Measurements from ENCODE around the gene TRPC1. TPM values are rescaled to one million over a fixed set of nuclear protein-coding genes. Genes with fewer than 3 reads are reported as not detected.
A peak's percentile ranks its signal among the peaks of the same experiment; 100 is the strongest.

Gene TRPC1
- total RNA-seq, 1 donor from 2014 or later: 19.2 TPM

- Mint-ChIP-seq H3K27me3 (ENCODE audit: low read depth, unreplicated experiment) (peaks cover 2% of the 10 kb centered on the region), H3K4me1 (ENCODE audit: low read depth, unreplicated experiment) (peaks cover 11% of the 10 kb centered on the region), H3K4me3 (ENCODE audit: unreplicated experiment) (no peak overlapping the region), H3K9me3 (ENCODE audit: unreplicated experiment) (no peaks in the 10 kb centered on the region), H3K27ac (ENCODE audit: unreplicated experiment) (no peak overlapping the region), H3K36me3 (ENCODE audit: low read depth, unreplicated experiment) (no peaks in the 10 kb centered on the region)
- no peaks in the 10 kb centered on the region for H3K9me3 ChIP-seq (ENCODE audit: insufficient read depth, low read depth, low read length)
- H3K36me3 ChIP-seq (ENCODE audit: insufficient read depth, low read length): no peaks in the 10 kb centered on the region
- H3K4me2 ChIP-seq (ENCODE audit: low read length): no peak overlapping the region
- no peaks in the 10 kb centered on the region for H3K27me3 ChIP-seq (ENCODE audit: insufficient read depth, low read length)
- DNase-seq (ENCODE audit: low read depth) (no peak), FAIRE-seq (no peak)
- H3K9ac ChIP-seq (ENCODE audit: low read length): no peak overlapping the region
- H3K4me3 ChIP-seq (ENCODE audit: insufficient read depth, low read depth, low read length): no peak overlapping the region
- H3K4me1 ChIP-seq (ENCODE audit: insufficient read depth, low read length): peaks cover 29% of the 10 kb centered on the region
- H3K79me2 ChIP-seq (ENCODE audit: insufficient read depth, low read length): no peaks in the 10 kb centered on the region
- H4K20me1 ChIP-seq (ENCODE audit: insufficient read depth, low read length): no peaks in the 10 kb centered on the region
- TF ChIP-seq EZH2 (IDR thresholded peaks at IDR 0.05; ENCODE audit: insufficient read depth, low read length) (no peak), CTCF (IDR thresholded peaks at IDR 0.05; ENCODE audit: insufficient read depth, low read depth, low read length) (no peak)
- no peak overlapping the region for H3K27ac ChIP-seq (ENCODE audit: low read depth, low read length)
- H2AFZ ChIP-seq (ENCODE audit: low read depth, low read length): no peak overlapping the region
These were observed 125.3 kb downstream of the TRPC1 start for GRCh38 chr3:142849148-142849547.

GRCh38 chr3:142850395-142851023 is 126.7 kb downstream of the TRPC1 start:
- peaks cover 11% of the 10 kb centered on the region for H3K4me1 Mint-ChIP-seq (ENCODE audit: low read depth, unreplicated experiment)
- Histone ChIP-seq H3K4me3 (ENCODE audit: insufficient read depth, low read depth, low read length) (no peak overlapping the region), H3K27me3 (ENCODE audit: insufficient read depth, low read length) (no peaks in the 10 kb centered on the region), H3K4me1 (ENCODE audit: insufficient read depth, low read length) (peaks cover 29% of the 10 kb centered on the region), H3K9ac (ENCODE audit: low read length) (no peak overlapping the region), H3K4me2 (ENCODE audit: low read length) (peak overlapping the region; percentile 51), H3K9me3 (ENCODE audit: insufficient read depth, low read depth, low read length) (no peaks in the 10 kb centered on the region), H2AFZ (ENCODE audit: low read depth, low read length) (no peak overlapping the region), H3K79me2 (ENCODE audit: insufficient read depth, low read length) (no peaks in the 10 kb centered on the region), H3K27ac (ENCODE audit: low read depth, low read length) (no peak overlapping the region), H3K36me3 (ENCODE audit: insufficient read depth, low read length) (no peaks in the 10 kb centered on the region), H4K20me1 (ENCODE audit: insufficient read depth, low read length) (no peaks in the 10 kb centered on the region)
- H3K36me3 Mint-ChIP-seq (ENCODE audit: low read depth, unreplicated experiment): no peaks in the 10 kb centered on the region
- no peaks in the 10 kb centered on the region for H3K9me3 Mint-ChIP-seq (ENCODE audit: unreplicated experiment)
- no peak overlapping the region for H3K4me3 Mint-ChIP-seq (ENCODE audit: unreplicated experiment)
- no peak overlapping the region for H3K27ac Mint-ChIP-seq (ENCODE audit: unreplicated experiment)
- peaks cover 2% of the 10 kb centered on the region for H3K27me3 Mint-ChIP-seq (ENCODE audit: low read depth, unreplicated experiment)
- TF ChIP-seq CTCF (IDR thresholded peaks at IDR 0.05; ENCODE audit: insufficient read depth, low read depth, low read length): no peak
- no peak for TF ChIP-seq EZH2 (IDR thresholded peaks at IDR 0.05; ENCODE audit: insufficient read depth, low read length)
- peak; percentile 59 for FAIRE-seq
- DNase-seq (ENCODE audit: low read depth): peak; percentile 96

GRCh38 chr3:142852009-142852408 is 128.2 kb downstream of the TRPC1 start:
- H3K4me2 ChIP-seq (ENCODE audit: low read length): no peak overlapping the region
- no peaks in the 10 kb centered on the region for H3K36me3 ChIP-seq (ENCODE audit: insufficient read depth, low read length)
- no peaks in the 10 kb centered on the region for H3K79me2 ChIP-seq (ENCODE audit: insufficient read depth, low read length)
- Mint-ChIP-seq H3K4me1 (ENCODE audit: low read depth, unreplicated experiment) (peaks cover 11% of the 10 kb centered on the region), H3K27ac (ENCODE audit: unreplicated experiment) (no peak overlapping the region), H3K9me3 (ENCODE audit: unreplicated experiment) (peaks cover 3% of the 10 kb centered on the region), H3K4me3 (ENCODE audit: unreplicated experiment) (no peak overlapping the region), H3K27me3 (ENCODE audit: low read depth, unreplicated experiment) (peaks cover 15% of the 10 kb centered on the region), H3K36me3 (ENCODE audit: low read depth, unreplicated experiment) (no peaks in the 10 kb centered on the region)
- H3K4me3 ChIP-seq (ENCODE audit: insufficient read depth, low read depth, low read length): no peak overlapping the region
- no peaks in the 10 kb centered on the region for H3K9me3 ChIP-seq (ENCODE audit: insufficient read depth, low read depth, low read length)
- DNase-seq (ENCODE audit: low read depth) (no peak), FAIRE-seq (no peak)
- no peak overlapping the region for H3K27ac ChIP-seq (ENCODE audit: low read depth, low read length)
- no peak overlapping the region for H2AFZ ChIP-seq (ENCODE audit: low read depth, low read length)
- no peak overlapping the region for H3K9ac ChIP-seq (ENCODE audit: low read length)
- peaks cover 29% of the 10 kb centered on the region for H3K4me1 ChIP-seq (ENCODE audit: insufficient read depth, low read length)
- no peaks in the 10 kb centered on the region for H3K27me3 ChIP-seq (ENCODE audit: insufficient read depth, low read length)
- TF ChIP-seq CTCF (IDR thresholded peaks at IDR 0.05; ENCODE audit: insufficient read depth, low read depth, low read length): no peak
- TF ChIP-seq EZH2 (IDR thresholded peaks at IDR 0.05; ENCODE audit: insufficient read depth, low read length): no peak
- H4K20me1 ChIP-seq (ENCODE audit: insufficient read depth, low read length): no peaks in the 10 kb centered on the region

Measured in astrocyte (in vitro differentiated cells and primary cell).